Measurements from ENCODE around the gene FARP1.
"Not testable (repeated sequence)": the region's sequence is repeated elsewhere in the genome, so short reads cannot be mapped to it uniquely, and the experiment has no call there.

FARP1 gene

DNA sequence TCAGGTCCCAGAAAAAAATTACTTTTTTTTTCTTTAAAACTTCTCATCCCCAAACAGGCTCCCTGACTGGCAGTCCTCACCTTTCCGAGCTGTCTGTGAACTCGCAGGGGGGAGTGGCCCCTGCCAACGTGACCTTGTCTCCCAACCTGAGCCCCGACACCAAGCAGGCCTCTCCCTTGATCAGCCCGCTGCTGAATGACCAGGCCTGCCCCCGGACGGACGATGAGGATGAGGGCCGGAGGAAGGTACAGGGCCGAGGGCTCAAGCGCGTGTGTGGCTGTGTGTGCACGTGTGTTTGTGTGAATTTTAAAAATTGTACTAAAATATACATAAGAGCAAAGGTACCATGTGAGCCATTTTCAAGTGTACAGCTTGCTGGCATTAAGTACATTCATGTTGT lies 266.4 kb downstream of the FARP1 start:
- no peak for DNase-seq

DNA sequence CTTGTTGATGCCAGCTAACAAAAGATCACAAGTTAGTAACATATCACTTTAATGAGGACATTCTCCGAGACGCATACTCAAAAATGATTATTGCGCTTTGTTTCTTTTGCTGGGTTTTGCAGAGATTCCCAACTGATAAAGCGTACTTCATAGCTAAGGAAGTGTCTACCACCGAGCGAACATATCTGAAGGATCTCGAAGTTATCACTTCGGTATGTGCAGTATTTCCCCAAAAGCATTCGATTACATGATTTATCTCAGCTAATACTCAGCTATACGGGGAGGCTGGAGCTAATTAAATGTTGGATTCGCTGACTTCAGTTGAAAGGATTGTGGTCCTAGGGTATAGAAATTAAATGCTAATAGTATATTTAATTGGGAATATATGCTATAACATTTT lies 267.7 kb downstream of the FARP1 start:
- DNase-seq: no peak

DNA sequence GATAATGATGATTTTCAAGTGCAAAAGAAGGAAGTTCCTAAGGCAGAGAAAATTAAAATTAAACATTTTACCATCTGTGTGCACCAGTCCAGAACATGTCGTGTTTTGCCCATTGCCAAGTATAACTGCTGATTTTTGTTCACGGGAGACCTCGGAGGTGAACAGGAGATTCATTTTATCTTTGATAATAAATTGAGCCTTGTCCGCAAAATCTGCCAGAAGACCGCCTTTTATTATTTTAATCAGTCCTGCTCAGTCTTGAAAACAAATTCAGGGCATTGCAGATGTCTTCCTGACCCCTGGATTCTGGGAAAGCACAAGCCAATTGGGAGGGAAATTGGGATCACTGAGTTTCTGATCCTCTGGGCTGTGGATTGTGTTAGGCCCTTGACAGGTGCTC lies 268.1 kb downstream of the FARP1 start:
- DNase-seq: no peak

DNA sequence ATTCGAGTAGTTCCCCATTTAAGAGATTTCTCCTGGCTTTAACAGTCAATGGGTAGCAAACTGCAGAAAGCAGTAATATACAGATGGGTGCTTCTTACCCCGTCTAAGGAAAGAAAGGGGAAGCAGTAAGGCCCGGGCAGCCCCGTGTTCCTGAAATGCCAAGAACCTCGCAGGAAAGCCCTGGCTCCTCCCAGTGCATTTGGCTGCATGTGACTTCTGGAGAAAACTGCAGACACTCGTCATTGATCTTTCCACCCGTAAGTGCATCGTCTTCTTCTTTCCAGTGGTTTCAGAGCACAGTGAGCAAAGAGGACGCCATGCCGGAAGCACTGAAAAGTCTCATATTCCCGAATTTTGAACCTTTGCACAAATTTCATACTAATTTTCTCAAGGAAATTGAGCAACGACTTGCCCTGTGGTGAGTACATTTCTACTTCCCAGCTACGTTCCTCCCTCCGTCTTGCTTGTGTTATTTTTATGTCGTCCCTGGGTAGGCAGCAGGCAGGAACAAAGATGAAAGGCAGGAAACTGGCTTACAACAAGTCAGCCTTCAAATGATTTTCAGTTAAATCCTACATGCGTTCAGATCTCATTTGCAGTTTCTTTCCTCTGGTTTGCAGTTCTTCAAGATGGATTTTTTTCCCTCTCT lies 268.8 kb downstream of the FARP1 start:
- no peak for DNase-seq

DNA sequence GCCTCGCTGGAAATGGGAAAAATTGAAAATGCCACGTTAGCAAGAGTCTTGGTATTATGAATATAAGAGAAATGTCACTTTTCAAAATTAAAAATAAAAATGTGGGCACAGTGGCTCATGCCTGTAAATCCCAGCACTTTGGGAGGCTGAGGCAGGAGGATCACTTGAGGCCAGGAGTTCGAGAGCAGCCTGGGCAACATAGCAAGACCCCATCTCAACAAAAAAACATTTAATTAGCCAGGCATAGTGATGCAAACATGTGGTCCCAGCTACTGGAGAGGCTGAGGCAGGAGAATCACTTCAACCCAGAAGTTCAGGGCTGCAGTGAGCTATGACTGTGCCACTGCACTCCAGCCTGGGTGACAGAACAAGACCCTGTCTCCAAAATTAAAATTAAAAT lies 270.4 kb downstream of the FARP1 start:
- DNase-seq: not testable (repeated sequence)

DNA sequence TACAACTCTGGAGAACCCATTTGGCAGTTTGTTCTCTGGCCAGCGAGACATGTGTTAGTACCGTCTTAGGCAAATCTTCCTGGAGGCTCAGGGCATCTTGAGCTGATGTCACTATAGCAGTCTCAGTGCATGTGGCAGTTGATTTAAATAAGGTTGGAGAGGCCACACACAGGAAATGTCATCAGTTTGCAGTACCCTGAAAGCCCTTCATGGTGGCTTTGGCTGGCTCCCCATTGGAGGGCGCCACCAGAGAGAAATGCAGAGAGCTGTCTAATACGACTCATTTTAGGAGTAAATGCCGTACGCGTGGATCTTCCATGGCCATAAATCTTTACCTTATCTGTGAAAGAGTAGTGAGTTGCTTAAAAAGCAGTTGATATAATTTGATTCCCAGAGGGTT lies 270.9 kb downstream of the FARP1 start:
- DNase-seq: no peak

DNA sequence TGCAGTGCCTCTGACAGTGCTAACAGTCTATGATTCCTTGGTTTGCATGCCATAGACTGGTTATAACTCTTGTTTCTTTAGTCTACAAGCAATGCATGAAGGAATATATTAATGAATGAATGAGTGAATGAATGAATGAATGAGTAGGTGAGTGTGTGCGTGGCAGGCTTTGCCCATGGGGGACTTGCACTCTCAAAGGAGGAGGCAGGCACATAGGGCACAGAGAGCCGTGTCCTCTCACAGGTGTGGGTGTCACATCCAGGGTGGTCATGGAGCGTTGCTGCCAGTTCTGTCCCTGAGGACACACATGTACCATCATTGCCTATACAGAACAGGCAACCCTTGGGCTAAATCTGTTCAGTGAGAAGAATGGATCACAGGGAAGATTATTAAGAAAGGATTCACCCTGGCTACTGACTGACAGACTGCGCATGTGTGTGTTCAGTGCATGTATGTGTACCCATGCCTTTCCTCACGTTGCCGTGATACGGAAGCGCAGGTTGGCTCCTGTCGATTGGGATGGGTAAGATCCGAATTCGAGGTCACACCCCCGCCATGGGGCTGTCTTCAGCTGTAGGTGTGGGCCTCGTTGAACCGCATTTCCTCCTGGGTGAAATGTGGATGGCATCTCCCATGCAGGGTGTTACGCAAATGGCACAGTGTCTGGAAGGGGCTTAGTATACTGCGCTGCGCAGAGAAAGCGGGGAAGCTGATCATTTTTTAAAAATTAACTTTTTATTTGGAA lies 272.6 kb downstream of the FARP1 start:
- no peak for DNase-seq

DNA sequence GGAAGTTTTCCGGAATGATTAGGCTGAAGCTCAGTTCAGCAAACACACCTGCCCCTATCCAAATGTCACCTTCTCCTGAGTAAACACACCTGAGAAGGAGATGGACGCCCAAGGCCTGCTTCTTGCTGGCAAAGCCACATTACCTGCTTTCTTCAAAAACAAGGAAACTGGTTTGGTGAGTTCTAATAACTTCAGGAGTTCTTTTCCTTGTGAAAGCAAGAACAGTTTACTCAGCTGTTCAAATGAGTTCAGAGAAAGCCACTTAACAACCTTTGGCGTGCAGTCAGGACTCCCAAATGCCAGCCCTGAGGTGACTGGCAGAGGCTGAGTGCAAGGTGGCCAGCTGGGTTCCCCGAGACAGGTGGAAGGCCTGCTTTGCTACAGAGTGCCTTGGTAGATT lies 273.5 kb downstream of the FARP1 start:
- peak; percentile 69 for DNase-seq

DNA sequence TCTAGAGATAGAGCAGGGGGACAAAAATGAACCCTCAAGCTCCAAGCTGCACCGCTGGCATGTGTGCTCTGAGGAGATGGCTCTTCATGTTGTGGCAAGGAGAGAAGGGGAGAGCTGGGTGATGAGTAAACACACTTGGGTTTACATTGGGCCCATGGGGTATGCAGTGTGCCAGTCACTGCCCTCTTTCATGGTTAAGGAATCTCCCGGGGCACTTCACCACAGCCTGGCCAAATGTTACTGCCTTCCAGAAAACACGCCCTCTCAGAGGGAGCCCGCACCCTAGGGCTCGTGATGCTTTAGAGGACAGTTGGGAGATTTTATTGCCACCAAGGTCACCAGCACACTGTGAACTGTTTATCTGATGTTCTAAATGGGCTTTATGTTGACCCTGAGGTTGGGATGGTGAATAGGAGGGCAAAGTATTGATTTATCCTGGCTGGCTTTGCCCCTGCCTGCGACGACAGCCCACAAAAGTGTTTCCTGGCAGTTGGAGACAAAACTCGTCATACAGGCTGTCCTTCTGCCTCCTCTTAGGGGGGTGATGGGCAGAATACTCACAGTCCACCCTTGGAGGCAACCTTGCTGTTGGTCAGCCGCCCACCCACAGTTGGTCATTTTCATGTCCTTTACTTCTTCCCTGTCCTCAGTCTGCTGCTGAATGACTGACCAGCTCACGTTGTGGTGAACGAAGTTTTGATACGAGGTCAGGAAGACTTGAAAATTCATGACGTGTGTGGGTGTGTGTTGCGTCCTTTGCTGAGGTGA lies 277.1 kb downstream of the FARP1 start:
- DNase-seq: no peak

DNA sequence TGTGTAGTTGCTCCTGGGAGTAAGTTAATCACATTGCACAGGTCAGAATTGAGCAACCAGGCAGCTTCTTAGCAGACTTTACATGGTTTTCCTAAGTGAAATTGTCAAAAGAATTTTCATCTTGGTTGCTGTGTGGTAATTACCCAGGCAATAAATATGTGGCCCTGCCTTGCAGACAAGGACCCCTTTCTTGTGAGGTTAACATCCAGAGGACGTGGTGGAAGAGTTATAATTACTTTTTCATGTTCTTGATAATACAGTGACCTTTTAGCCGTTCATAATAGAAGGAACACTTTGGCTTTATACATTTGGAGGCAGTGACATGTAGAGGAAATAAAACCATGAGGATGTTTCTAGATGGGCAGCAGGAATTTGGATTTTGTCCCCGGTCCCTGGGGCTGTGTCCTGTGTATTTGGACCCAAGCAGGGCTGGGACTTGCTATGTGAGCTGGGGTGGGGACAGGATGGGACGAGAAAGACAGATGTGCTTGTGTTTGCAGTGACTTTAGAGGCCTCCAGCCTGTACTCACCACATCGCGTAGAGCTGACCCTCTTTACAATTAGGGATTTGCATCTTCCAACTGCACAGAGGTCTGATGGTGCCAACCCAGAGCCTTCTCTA lies 277.8 kb downstream of the FARP1 start:
- no peak for DNase-seq

DNA sequence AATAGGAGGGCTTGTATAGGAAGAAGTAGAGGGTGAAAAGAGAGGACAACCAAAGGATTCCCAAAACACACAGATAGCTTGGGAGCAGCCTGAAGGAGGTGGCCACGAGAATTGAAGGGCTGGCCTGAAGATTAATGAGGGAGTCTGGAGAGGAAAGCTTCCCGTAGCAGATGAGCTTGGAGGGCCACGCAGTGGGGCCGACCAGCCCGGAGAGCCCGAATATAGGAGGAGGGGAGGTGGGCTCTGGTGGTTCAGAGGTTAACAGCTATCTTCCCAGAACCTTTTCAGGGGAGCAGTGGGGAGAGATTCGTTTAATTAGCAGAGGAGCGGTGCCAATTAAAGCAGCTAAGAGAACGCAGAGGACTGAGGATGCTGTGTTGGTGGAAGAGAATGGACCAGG lies 279.2 kb downstream of the FARP1 start:
- DNase-seq: no peak

DNA sequence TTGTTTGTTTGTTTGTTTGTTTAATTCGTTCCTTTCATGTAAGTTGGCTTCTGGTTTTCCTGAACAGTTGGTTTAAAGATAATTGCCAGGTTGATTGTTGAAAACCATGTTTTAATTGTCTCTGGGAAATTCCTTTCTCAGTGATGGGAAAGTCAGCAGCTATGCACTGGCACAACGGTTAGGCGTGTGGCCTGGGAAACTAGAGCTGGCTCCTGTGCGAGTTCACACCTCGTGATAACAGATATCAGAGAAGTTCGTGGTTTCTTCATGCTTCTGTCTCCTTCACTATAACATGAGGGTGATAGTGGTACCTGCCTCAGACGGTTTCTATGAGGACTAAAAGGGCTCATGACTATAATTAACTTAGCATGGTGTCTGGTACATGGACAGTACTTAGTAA lies 280.5 kb downstream of the FARP1 start:
- no peak for DNase-seq

DNA sequence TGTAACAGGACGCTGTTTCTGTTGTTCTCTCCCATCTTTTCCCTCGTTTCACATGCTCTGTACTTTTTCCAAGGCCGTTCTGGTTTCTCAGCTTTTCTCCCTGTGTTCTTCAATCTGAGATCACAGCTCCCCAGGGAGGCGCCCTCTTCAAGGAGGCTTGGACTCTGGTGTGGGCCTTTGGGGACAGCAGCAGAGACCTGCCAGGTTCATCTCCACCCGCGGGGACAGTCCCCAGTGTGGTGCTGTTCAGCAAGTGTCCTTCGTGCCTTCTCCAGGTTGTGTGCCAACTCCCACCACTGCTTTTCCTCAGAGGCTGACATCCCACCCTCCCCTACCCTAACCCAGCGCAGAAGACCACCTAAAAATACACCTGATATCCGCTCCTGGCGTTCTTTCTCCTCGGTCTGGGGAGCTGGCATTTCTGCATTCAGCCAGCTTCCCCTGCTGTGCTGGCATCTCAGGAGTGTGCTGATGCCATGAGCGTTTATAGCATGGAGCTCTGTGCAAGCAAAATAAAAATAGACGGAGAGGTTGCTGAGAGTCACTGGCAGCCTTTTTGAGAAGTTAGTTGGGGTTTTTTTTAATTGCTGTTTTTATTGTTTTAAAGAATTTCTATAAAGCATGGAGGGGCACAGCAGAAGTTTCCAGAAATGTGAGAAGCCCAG lies 284.6 kb downstream of the FARP1 start:
- DNase-seq: no peak

DNA sequence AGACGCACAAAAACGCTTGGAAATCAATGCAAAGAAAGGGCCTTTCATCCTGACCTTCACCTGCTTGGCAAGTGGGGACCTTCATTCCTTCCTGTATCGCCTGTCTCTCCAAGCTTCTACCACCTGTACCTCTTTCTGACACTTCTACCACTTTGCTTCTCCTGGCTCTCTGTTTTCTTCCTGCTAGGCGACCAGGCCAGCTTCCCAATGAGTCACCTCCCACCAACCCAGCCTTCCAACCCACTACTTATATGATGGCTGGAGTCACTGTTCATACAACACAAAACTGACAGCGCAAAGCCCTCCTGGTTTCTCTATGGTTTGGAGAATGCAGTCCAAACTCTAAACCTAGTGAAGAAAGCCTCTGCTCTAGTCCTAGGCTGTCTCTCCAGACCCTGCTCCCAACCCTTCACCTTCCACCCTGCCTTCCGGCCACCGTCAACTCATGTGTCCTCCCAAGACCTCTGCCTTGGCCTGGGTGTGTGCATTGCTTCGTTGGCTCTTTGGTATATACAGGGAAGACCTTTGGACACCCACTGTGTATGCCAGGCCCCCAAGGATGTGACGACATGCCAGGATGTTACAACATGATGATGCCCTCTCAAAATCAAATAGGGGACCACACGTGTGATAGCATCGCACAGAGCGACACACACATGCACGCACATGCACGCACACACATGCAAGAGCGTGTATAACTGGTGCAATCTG lies 285.5 kb downstream of the FARP1 start:
- DNase-seq: no peak

DNA sequence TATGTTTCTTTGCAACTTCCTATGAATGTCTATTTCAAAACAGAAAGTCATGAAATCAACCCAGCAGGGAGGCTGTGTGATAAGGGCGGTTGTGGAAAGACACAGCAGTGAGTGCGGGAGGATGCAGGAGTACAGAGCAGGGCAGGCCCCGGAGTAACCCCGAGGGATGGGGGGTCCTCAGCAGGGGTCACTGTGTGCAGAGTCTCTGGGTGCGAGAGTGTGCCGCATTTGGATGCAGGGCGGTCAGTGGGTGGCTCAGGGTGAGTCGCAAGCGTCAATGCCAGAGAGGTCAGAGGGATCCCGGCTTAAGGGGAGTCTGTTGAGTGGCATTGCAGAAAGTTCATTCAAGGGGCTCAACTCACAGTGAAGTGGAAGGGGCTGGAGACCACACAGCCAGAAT lies 286.2 kb downstream of the FARP1 start:
- DNase-seq: no peak

DNA sequence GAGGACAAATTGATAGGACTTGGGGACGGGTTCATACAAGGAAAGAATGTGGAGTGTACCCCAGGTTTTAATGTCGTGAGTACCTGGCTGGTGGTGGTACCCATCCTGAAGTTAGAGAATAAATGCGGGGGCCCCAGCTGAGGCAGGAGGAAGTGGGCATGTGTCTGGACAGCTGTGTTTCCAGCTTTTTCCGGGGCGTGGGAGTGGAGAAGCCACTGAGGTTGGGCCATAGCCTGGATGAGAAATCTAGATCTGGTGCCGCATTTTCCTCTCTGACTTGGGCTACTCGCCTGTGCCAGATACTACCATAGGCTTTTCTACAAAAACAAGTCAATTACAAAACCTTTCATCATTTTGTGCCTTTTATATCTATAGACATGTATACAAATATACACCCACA lies 286.6 kb downstream of the FARP1 start:
- no peak for DNase-seq

DNA sequence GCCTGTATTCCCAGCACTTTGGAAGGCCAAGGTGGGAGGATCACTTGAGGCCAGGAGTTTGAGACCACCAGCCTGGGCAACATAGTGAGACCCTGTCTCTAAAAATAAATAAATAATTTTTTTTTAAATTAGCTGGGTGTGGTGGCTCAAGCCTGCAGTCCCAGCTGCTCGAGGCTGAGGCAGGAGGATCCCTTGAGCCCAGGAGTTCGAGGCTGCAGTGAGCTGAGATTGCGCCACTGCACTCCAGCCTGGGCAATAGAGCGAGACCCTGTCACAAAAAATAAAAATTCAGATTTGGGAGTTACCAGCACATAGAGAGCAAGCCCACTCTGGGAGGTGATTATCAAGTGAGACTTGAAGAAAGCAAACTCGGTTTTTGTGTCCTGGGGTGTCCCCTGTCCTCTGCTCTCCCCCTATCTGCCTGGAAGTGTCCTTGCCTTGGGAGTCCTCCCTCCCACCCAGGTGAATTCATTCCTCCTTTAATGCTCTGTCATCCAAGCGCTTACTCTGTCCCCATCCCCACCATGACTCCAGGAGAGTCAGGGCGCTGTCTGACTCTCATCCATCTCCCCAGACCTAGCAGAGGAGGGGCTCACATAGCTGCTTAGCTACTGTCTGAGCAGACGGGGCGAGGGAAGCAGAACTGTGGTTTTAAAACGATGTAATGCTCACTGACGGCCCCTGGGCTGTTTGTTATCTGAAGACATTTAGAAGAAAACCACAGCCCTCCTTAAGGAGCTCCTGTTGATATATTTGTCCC lies 287.3 kb downstream of the FARP1 start:
- DNase-seq: no peak

DNA sequence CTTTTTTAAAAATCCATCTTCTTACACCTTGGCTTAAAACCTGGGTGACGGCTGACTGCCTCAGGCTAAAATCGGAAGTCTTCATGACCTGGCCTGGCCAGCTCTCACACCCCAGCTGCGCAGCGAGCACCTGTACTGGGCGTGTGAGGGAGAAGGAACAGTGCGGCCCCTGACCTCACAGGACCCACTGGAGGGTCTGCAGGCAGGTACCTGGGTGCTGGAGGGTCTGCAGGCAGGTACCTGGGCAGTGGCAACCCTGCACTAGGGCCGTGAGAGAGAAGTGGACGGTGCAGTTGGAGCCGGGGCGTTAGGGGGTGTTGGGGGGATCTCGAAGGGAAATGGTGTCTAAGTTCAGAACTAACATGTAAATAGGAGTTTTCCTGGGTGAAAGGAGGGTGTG lies 289.7 kb downstream of the FARP1 start:
- DNase-seq: no peak

DNA sequence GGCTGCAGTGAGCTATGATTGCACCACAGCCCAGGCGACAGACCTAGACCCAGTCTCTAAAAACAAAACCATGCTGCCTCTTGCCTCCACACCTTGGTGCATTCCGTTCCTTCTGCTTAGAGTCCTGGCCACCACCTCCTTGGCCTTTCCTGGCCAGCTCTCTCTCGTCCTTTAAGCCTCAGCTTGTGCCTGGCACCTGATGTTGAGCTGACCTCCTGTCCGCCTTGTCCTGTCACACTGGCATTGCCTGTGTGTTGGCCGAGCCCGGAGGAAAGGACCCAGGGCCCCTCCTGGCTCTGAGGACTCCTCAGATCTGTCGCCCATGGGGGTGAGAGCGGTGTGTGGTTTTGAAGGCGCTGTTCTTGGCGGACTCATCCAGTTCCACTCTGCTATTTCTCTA lies 290.8 kb downstream of the FARP1 start:
- DNase-seq: no peak

DNA sequence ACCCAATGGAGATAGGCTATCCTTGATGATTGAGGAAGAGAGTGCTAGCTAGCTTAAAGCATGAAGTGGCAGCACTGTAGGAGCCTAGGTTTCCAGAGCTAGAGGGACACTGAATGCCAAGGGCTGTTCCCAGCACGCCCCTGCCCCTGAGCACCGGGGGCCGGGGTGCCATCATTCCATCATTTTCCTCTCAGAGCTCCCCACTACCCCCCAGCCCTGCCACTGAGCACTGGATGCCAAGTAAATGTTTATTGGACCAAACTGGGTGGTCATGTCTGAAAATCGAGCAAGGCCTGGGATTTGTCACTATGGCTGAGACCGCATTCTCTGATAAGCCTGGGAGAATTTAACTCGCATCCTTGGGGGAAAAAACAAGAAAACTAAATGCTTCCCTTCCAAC lies 291.2 kb downstream of the FARP1 start:
- no peak for DNase-seq

DNA sequence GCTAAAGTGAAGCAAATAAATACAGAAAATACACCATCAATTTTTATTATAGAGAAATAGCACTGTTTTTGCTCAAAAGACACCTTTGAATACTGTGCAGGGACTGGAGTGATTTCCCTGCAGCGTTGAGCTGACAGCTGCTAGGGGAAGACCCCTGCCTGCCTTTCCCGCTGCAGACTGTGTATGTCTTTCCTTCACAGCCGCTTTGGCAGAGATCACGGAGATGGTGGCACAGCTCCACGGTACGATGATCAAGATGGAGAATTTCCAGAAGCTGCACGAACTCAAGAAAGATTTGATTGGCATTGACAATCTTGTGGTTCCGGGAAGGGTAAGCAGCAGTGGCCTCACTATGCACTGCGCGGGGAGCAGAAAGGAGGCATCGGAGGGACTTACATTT lies 292.5 kb downstream of the FARP1 start:
- DNase-seq: no peak
